ENCODE measurements around the gene TRAF3IP1. TPM values are rescaled to one million over a fixed set of nuclear protein-coding genes. Genes with fewer than 3 reads are reported as not detected.
A peak's percentile ranks its signal among the peaks of the same experiment; 100 is the strongest.
"Not testable (repeated sequence)": the region's sequence is repeated elsewhere in the genome, so short reads cannot be mapped to it uniquely, and the experiment has no call there.

TRAF3IP1 gene
- total RNA-seq, 2 experiments from 2014 or later: 3.6 to 6.1 TPM

DNA sequence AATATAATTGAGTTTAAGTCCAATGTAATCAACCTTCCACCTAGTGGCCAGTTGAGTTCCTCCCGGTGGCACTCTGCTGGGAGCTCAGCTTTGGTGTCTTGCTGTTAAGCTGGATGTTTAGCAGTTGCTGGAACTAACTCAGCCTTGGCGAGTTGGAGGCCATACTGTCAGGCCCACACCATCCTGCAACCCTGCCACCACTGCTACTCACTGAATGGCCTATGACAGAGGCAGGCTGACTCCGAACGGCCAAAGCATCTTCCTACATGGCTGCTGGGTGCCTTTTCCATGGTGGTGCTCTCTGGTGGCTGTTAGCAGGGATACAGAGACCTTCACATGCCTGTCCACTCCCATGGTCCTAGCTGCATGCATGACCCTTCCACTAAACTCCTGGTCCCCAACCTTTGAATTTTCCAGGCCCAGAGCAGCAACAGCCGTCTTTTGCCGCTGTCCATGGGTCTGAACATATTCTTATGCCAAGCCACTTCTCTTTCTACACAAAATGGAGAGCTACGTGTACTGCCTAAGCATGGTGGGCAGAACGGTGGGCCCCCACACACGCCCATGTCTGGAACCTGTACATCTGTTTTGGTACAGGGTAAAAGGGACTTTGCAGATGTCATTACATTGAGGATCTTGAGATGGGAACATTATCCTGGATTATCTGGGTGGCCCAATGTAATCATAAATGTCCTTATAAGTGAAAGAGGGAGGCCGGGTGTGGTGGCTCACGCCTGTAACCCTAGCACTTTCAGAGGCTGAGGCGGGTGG, 15.0 kb upstream of the TRAF3IP1 start:
- Mint-ChIP-seq H3K9me3 (no peaks in the 10 kb centered on the region), H3K4me3 (no peak overlapping the region), H3K27me3 (ENCODE audit: low read depth) (peaks cover 3% of the 10 kb centered on the region), H3K36me3 (ENCODE audit: low read depth) (no peaks in the 10 kb centered on the region), H3K4me1 (ENCODE audit: low read depth) (no peaks in the 10 kb centered on the region), H3K27ac (no peak overlapping the region)
- CTCF ChIA-PET: interaction anchor here (1.0 kb wide), 1 partner anchor 41 kb away, joined by 3 read pairs; no protein-coding TSS in a partner anchor
- intact Hi-C loops (cut with micrococcal nuclease): no loop called here
- no peak for DNase-seq

GRCh38 chr2:238305965-238306671, 14.2 kb upstream of the TRAF3IP1 start:
- no peak overlapping the region for H3K27ac Mint-ChIP-seq
- no peaks in the 10 kb centered on the region for H3K9me3 Mint-ChIP-seq
- no peaks in the 10 kb centered on the region for H3K4me1 Mint-ChIP-seq (ENCODE audit: low read depth)
- peaks cover 3% of the 10 kb centered on the region for H3K27me3 Mint-ChIP-seq (ENCODE audit: low read depth)
- intact Hi-C loops (cut with micrococcal nuclease): no loop called here
- H3K4me3 Mint-ChIP-seq: no peak overlapping the region
- no peaks in the 10 kb centered on the region for H3K36me3 Mint-ChIP-seq (ENCODE audit: low read depth)
- DNase-seq: no peak
- CTCF ChIA-PET: interaction anchor here (0.6 kb wide), 1 partner anchor 34 kb away, joined by 4 read pairs; no protein-coding TSS in a partner anchor

GRCh38 chr2:238306672-238306998, 13.7 kb upstream of the TRAF3IP1 start:
- intact Hi-C loops (cut with micrococcal nuclease): no loop called here
- CTCF ChIA-PET: no interaction called here
- H3K4me1 Mint-ChIP-seq (ENCODE audit: low read depth): no peaks in the 10 kb centered on the region
- no peaks in the 10 kb centered on the region for H3K9me3 Mint-ChIP-seq
- no peak overlapping the region for H3K4me3 Mint-ChIP-seq
- DNase-seq: no peak
- H3K27ac Mint-ChIP-seq: no peak overlapping the region
- H3K27me3 Mint-ChIP-seq (ENCODE audit: low read depth): peaks cover 3% of the 10 kb centered on the region
- no peaks in the 10 kb centered on the region for H3K36me3 Mint-ChIP-seq (ENCODE audit: low read depth)

DNA sequence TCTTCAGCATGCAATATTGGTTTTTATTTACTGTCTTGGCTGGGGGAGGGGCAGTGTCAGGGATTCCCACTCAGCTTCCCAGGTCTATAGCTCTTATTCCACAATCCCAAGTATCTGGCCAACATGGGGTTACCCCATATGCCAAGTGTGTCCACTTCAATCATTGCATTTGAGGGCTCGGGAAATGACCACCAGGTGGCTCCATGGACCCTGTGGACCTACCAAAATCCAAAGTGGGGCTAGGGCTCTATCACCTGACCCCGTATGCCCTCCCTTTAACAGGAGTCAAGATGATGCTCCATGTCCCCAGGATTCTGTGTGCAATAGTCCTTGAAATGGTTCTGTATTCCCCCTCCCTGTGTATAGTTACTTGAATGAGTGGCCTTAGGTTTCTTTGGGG, 12.1 kb upstream of the TRAF3IP1 start:
- H3K4me1 Mint-ChIP-seq (ENCODE audit: low read depth): no peaks in the 10 kb centered on the region
- H3K27ac Mint-ChIP-seq: no peak overlapping the region
- no peak overlapping the region for H3K4me3 Mint-ChIP-seq
- H3K36me3 Mint-ChIP-seq (ENCODE audit: low read depth): no peaks in the 10 kb centered on the region
- CTCF ChIA-PET: no interaction called here
- no peaks in the 10 kb centered on the region for H3K9me3 Mint-ChIP-seq
- intact Hi-C loops (cut with micrococcal nuclease): no loop called here
- no peak for DNase-seq
- peaks cover 3% of the 10 kb centered on the region for H3K27me3 Mint-ChIP-seq (ENCODE audit: low read depth)

- H3K4me1 Mint-ChIP-seq (ENCODE audit: low read depth); H3K36me3 Mint-ChIP-seq (ENCODE audit: low read depth); H3K27me3 Mint-ChIP-seq (ENCODE audit: low read depth); H3K9me3 Mint-ChIP-seq; intact Hi-C loops (cut with micrococcal nuclease); DNase-seq; H3K27ac Mint-ChIP-seq; H3K4me3 Mint-ChIP-seq: not testable (repeated sequence)
- CTCF ChIA-PET: interaction anchor here (0.7 kb wide), 1 partner anchor 30 kb away, joined by 3 read pairs; no protein-coding TSS in a partner anchor
These were observed 9.6 kb upstream of the TRAF3IP1 start for GRCh38 chr2:238310721-238311120.

- H3K27ac Mint-ChIP-seq: no peak overlapping the region
- no peaks in the 10 kb centered on the region for H3K4me1 Mint-ChIP-seq (ENCODE audit: low read depth)
- intact Hi-C loops (cut with micrococcal nuclease): no loop called here
- CTCF ChIA-PET: interaction anchor here (1.1 kb wide), 1 partner anchor 61 kb away, joined by 3 read pairs; no protein-coding TSS in a partner anchor
- DNase-seq: no peak
- H3K4me3 Mint-ChIP-seq: no peak overlapping the region
- H3K36me3 Mint-ChIP-seq (ENCODE audit: low read depth): no peaks in the 10 kb centered on the region
- H3K27me3 Mint-ChIP-seq (ENCODE audit: low read depth): peaks cover 3% of the 10 kb centered on the region
- H3K9me3 Mint-ChIP-seq: no peaks in the 10 kb centered on the region
These were observed 6.9 kb upstream of the TRAF3IP1 start for GRCh38 chr2:238313289-238313990.

DNA sequence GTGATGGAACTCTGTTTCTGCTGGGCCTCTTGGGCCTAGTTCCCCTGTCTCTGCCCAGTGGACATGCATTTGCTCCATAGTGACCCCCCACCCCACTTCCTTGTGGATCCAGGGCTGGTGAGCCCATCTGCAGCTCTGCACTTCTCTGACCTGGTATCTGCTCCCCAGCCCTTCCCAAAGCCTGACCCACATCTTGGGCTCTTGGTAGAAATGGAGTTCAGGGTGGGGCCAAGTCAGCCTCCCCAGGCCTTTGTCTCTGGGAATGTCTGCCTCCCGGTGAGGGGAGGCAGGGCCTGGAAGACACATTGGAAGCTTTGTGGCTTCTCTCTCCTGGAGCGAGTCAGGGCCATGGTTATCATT, 6.3 kb upstream of the TRAF3IP1 start:
- intact Hi-C loops (cut with micrococcal nuclease): no loop called here
- Mint-ChIP-seq H3K4me3 (no peak overlapping the region), H3K27me3 (ENCODE audit: low read depth) (peaks cover 2% of the 10 kb centered on the region), H3K27ac (no peak overlapping the region), H3K9me3 (no peaks in the 10 kb centered on the region), H3K36me3 (ENCODE audit: low read depth) (no peaks in the 10 kb centered on the region), H3K4me1 (ENCODE audit: low read depth) (no peaks in the 10 kb centered on the region)
- CTCF ChIA-PET: interaction anchor here (1.1 kb wide), 1 partner anchor 60 kb away, joined by 3 read pairs; no protein-coding TSS in a partner anchor
- DNase-seq: no peak

DNA sequence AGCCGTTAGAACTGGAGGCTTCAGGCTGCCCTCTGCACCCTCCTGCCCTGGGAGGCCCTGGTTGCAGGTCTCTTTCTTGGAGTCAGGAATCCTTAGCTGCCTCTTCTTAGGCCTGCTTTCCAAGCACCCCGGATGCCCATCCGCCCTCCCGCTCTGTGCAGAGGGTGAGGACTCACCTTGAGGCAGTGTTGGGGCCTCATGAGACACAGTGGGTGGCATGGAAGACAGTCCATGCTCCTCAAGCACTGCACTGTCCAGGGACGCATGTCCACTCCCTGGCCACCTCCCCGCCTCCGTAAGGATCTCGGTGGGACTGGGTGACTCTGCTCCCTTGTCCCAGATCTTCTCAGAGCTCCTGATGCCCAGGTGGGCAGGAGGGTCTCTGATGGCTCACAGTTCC, 5.7 kb upstream of the TRAF3IP1 start:
- H3K27me3 Mint-ChIP-seq (ENCODE audit: low read depth): no peaks in the 10 kb centered on the region
- no peaks in the 10 kb centered on the region for H3K36me3 Mint-ChIP-seq (ENCODE audit: low read depth)
- CTCF ChIA-PET: no interaction called here
- intact Hi-C loops (cut with micrococcal nuclease): no loop called here
- H3K4me3 Mint-ChIP-seq: no peak overlapping the region
- DNase-seq: no peak
- no peaks in the 10 kb centered on the region for H3K9me3 Mint-ChIP-seq
- peaks cover 4% of the 10 kb centered on the region for H3K4me1 Mint-ChIP-seq (ENCODE audit: low read depth)
- no peak overlapping the region for H3K27ac Mint-ChIP-seq

GRCh38 chr2:238315031-238315595, 5.2 kb upstream of the TRAF3IP1 start:
- no peaks in the 10 kb centered on the region for H3K36me3 Mint-ChIP-seq (ENCODE audit: low read depth)
- CTCF ChIA-PET: interaction anchor here (0.6 kb wide), 1 partner anchor 857 kb away, joined by 3 read pairs; no protein-coding TSS in a partner anchor
- no peak for DNase-seq
- H3K4me3 Mint-ChIP-seq: no peak overlapping the region
- no peaks in the 10 kb centered on the region for H3K9me3 Mint-ChIP-seq
- no peak overlapping the region for H3K27ac Mint-ChIP-seq
- H3K4me1 Mint-ChIP-seq (ENCODE audit: low read depth): peaks cover 8% of the 10 kb centered on the region
- intact Hi-C loops (cut with micrococcal nuclease): no loop called here
- no peaks in the 10 kb centered on the region for H3K27me3 Mint-ChIP-seq (ENCODE audit: low read depth)

- Mint-ChIP-seq H3K36me3 (ENCODE audit: low read depth) (peaks cover 2% of the 10 kb centered on the region), H3K9me3 (no peaks in the 10 kb centered on the region), H3K27me3 (ENCODE audit: low read depth) (no peaks in the 10 kb centered on the region), H3K27ac (no peak overlapping the region), H3K4me1 (ENCODE audit: low read depth) (peaks cover 22% of the 10 kb centered on the region), H3K4me3 (peak overlapping the region; percentile 73)
- no peak for DNase-seq
- CTCF ChIA-PET: no interaction called here
- intact Hi-C loops (cut with micrococcal nuclease): loop anchor here (1.0 kb wide), 1 partner anchor 32 kb away; the partner anchor contains the start of gene PER2
These were observed 447 bp downstream of the TRAF3IP1 start for GRCh38 chr2:238320648-238321281.

GRCh38 chr2:238321467-238321866, 1.1 kb downstream of the TRAF3IP1 start:
- Mint-ChIP-seq H3K27ac (no peak overlapping the region), H3K4me3 (peak overlapping the region; percentile 73), H3K9me3 (no peaks in the 10 kb centered on the region), H3K4me1 (ENCODE audit: low read depth) (peaks cover 22% of the 10 kb centered on the region), H3K27me3 (ENCODE audit: low read depth) (no peaks in the 10 kb centered on the region), H3K36me3 (ENCODE audit: low read depth) (peaks cover 2% of the 10 kb centered on the region)
- intact Hi-C loops (cut with micrococcal nuclease): no loop called here
- CTCF ChIA-PET: interaction anchor here (1.3 kb wide), 1 partner anchor 139 kb away, joined by 5 read pairs; no protein-coding TSS in a partner anchor
- DNase-seq: no peak

GRCh38 chr2:238322001-238322411, 1.7 kb downstream of the TRAF3IP1 start:
- no peaks in the 10 kb centered on the region for H3K9me3 Mint-ChIP-seq
- H3K4me3 Mint-ChIP-seq: peak overlapping the region; percentile 73
- no peaks in the 10 kb centered on the region for H3K27me3 Mint-ChIP-seq (ENCODE audit: low read depth)
- CTCF ChIA-PET: interaction anchor here (1.3 kb wide), 1 partner anchor 138 kb away, joined by 5 read pairs; no protein-coding TSS in a partner anchor
- peaks cover 22% of the 10 kb centered on the region for H3K4me1 Mint-ChIP-seq (ENCODE audit: low read depth)
- intact Hi-C loops (cut with micrococcal nuclease): no loop called here
- H3K36me3 Mint-ChIP-seq (ENCODE audit: low read depth): peaks cover 6% of the 10 kb centered on the region
- no peak overlapping the region for H3K27ac Mint-ChIP-seq
- DNase-seq: no peak

Measured in activated naive CD4-positive, alpha-beta T cell treated with anti-CD3 and anti-CD28 coated beads for 36 hours (primary cell).